NOMO-1 treated with DMSO at 0.1 percent for 48 hours (cell line): ENCODE data around the gene NDUFB3.
A peak's percentile ranks its signal among the peaks of the same experiment; 100 is the strongest.
"Not testable (repeated sequence)": the region's sequence is repeated elsewhere in the genome, so short reads cannot be mapped to it uniquely, and the experiment has no call there.

Experiments
- DNase-seq: peaks from one replicate; lab custom pipeline; 2025; ENCODE audit not compliant: unreplicated experiment; lab: John Stamatoyannopoulos, UW

NDUFB3 gene

GRCh38 chr2:201071479-201072200, at the start of gene NDUFB3, which contains the start of gene HYCC2:
NDUFB3 (plus strand) TSS chr2:201072001; CDS start chr2:201078883, 6,882 bp downstream.
HYCC2 (minus strand) TSS chr2:201071671; CDS start chr2:201024009, 47,662 bp downstream.
- peak; percentile 96 for DNase-seq

GRCh38 chr2:201024518-201024917, 47.3 kb upstream of the NDUFB3 start:
- no peak for DNase-seq

- DNase-seq, result not testable (repeated sequence)
Measured at GRCh38 chr2:201034355-201034754, 37.4 kb upstream of the NDUFB3 start.

- DNase-seq, result not testable (repeated sequence)
Measured at GRCh38 chr2:201038361-201038760, 33.4 kb upstream of the NDUFB3 start.

- no peak for DNase-seq
Measured at GRCh38 chr2:201038855-201039254, 32.9 kb upstream of the NDUFB3 start.

GRCh38 chr2:201040867-201041628, 30.8 kb upstream of the NDUFB3 start:
- DNase-seq, result no peak

- not testable (repeated sequence) for DNase-seq
Measured at GRCh38 chr2:201042451-201042850, 29.4 kb upstream of the NDUFB3 start.

- DNase-seq, result not testable (repeated sequence)
Measured at GRCh38 chr2:201043050-201043449, 28.8 kb upstream of the NDUFB3 start.

- no peak for DNase-seq
Measured at GRCh38 chr2:201046881-201047280, 24.9 kb upstream of the NDUFB3 start.

GRCh38 chr2:201049455-201049854, 22.3 kb upstream of the NDUFB3 start:
- no peak for DNase-seq

GRCh38 chr2:201057087-201057521, 14.7 kb upstream of the NDUFB3 start:
- DNase-seq, result no peak

GRCh38 chr2:201057715-201058248, 14.0 kb upstream of the NDUFB3 start:
- peak; percentile 18 for DNase-seq

GRCh38 chr2:201058914-201059313, 12.9 kb upstream of the NDUFB3 start:
- no peak for DNase-seq

- DNase-seq, result peak; percentile 51
Measured at GRCh38 chr2:201059961-201060755, 11.6 kb upstream of the NDUFB3 start.

- not testable (repeated sequence) for DNase-seq
Measured at GRCh38 chr2:201063516-201063915, 8.3 kb upstream of the NDUFB3 start.

- no peak for DNase-seq
Measured at GRCh38 chr2:201064797-201065329, 6.9 kb upstream of the NDUFB3 start.

- peak; percentile 43 for DNase-seq
Measured at GRCh38 chr2:201070948-201071478, 788 bp upstream of the NDUFB3 start.

GRCh38 chr2:201072201-201072530, 365 bp downstream of the NDUFB3 start:
- no peak for DNase-seq

- DNase-seq, result no peak
Measured at GRCh38 chr2:201073071-201073470, 1.3 kb downstream of the NDUFB3 start.

- no peak for DNase-seq
Measured at GRCh38 chr2:201074996-201075395, 3.2 kb downstream of the NDUFB3 start.

- DNase-seq, result no peak
Measured at GRCh38 chr2:201084863-201085262, 13.1 kb downstream of the NDUFB3 start.
